HepG2 (cell line): ENCODE results near the gene SHROOM1. TPM values are rescaled to one million over a fixed set of nuclear protein-coding genes. Genes with fewer than 3 reads are reported as not detected.

ENCODE experiments used
- CBX2 ChIP-seq, 2 experiments: fragments of 200-600 bp in 1 of 2; sonication (generic); formaldehyde crosslinking in 1 of 2; IDR thresholded peaks; 2 replicates each; pipeline versions ENCODE4 v1.7.0 to v1.8.1; 2018 to 2022; ENCODE audit warnings: low read depth in 2 of 2, low read length in 1 of 2, mild to moderate bottlenecking in 1 of 2, missing genetic modification reagents in 1 of 2
- EEA1 ChIP-seq: sonication (generic); formaldehyde crosslinking; IDR thresholded peaks from 2 replicates; pipeline ENCODE4 v1.5.1; 2020; ENCODE audit warnings: mild to moderate bottlenecking, missing genetic modification reagents, borderline replicate concordance
- FOXA1 ChIP-seq, 2 experiments: fragments of 450-650 bp in 1 of 2; sonication (generic) in 1 of 2; formaldehyde crosslinking in 1 of 2; IDR thresholded peaks; 2 replicates each; pipeline versions ENCODE4 v1.4.0 to v1.6.1; 2016 to 2020; ENCODE audit warnings: missing genetic modification reagents in 1 of 2
- FOXK2 ChIP-seq: fragments of 450-650 bp; IDR thresholded peaks from 2 replicates; pipeline ENCODE4 v1.6.1; 2016
- GABPB1 ChIP-seq: IDR thresholded peaks from 2 replicates; pipeline ENCODE4 v1.6.1; 2016; ENCODE audit warnings: mild to moderate bottlenecking, missing genetic modification reagents, moderate library complexity, missing compliant biosample characterization
- MED13 ChIP-seq: sonication (generic); formaldehyde crosslinking; IDR thresholded peaks from 2 replicates; pipeline ENCODE4 v1.5.0; 2020; ENCODE audit warnings: missing genetic modification reagents
- NCOA5 ChIP-seq: sonication (generic); formaldehyde crosslinking; IDR thresholded peaks from 2 replicates; pipeline ENCODE4 v1.4.0; 2020; ENCODE audit warnings: missing genetic modification reagents
- REPIN1 ChIP-seq: sonication (generic); formaldehyde crosslinking; IDR thresholded peaks from 2 replicates; pipeline ENCODE4 v1.8.0; 2022; ENCODE audit warnings: missing genetic modification reagents, low read depth, mild to moderate bottlenecking, borderline replicate concordance
- RORA ChIP-seq: sonication (generic); formaldehyde crosslinking; IDR thresholded peaks from 2 replicates; pipeline ENCODE4 v1.5.0; 2020; ENCODE audit warnings: mild to moderate bottlenecking, missing genetic modification reagents, moderate library complexity
- SP2 ChIP-seq: sonication (generic); formaldehyde crosslinking; IDR thresholded peaks from 2 replicates; pipeline ENCODE4 v1.5.1; 2020; ENCODE audit warnings: mild to moderate bottlenecking, missing genetic modification reagents
- SP4 ChIP-seq: sonication (generic); formaldehyde crosslinking; IDR thresholded peaks from 2 replicates; pipeline ENCODE4 v1.8.1; 2023; ENCODE audit warnings: mild to moderate bottlenecking, missing genetic modification reagents
- TBP ChIP-seq: sonication (generic); formaldehyde crosslinking; IDR thresholded peaks from 2 replicates; pipeline ENCODE4 v1.5.0; 2020; ENCODE audit warnings: missing genetic modification reagents
- ZBTB3 ChIP-seq: sonication (generic); formaldehyde crosslinking; IDR thresholded peaks from 2 replicates; pipeline ENCODE4 v1.4.0; 2020; ENCODE audit warnings: low read depth, mild to moderate bottlenecking, moderate library complexity, missing genetic modification reagents, borderline replicate concordance
- ZNF10 ChIP-seq: sonication (generic); formaldehyde crosslinking; IDR thresholded peaks from 2 replicates; pipeline ENCODE4 v1.4.0; 2020; ENCODE audit warnings: mild to moderate bottlenecking, low read depth, missing genetic modification reagents, borderline replicate concordance
- ZNF282 ChIP-seq: fragments of 450-650 bp; IDR thresholded peaks from 2 replicates; pipeline ENCODE4 v1.6.1; 2018; ENCODE audit not compliant: partially characterized antibody
- ZNF530 ChIP-seq: sonication (generic); formaldehyde crosslinking; IDR thresholded peaks from 2 replicates; pipeline ENCODE4 v1.5.0; 2020; ENCODE audit warnings: low read depth, mild to moderate bottlenecking, missing genetic modification reagents
- ZNF543 ChIP-seq: sonication (generic); formaldehyde crosslinking; IDR thresholded peaks from 2 replicates; pipeline ENCODE4 v1.4.0; 2020; ENCODE audit warnings: mild to moderate bottlenecking, missing genetic modification reagents
- ZNF562 ChIP-seq: sonication (generic); formaldehyde crosslinking; IDR thresholded peaks from 2 replicates; pipeline ENCODE4 v1.8.0; 2022; ENCODE audit warnings: missing genetic modification reagents, borderline replicate concordance
- polyA plus RNA-seq, 8 experiments: library from polyadenylated mRNA; depleted of rRNA in 3 of 8; stranded (reverse) in 7 of 8; unstranded in 1 of 8; fragments of >200 nt; fragmentation: Illumina TruSeq in 4 of 8; extraction: Trizol in 4 of 8; gene quantifications; 2 replicates each; pipeline versions ENCODE4 v1.2.1 to v1.2.3, GENCODE V29; 2011 to 2016; ENCODE audit warnings: low read depth in 4 of 8, missing spikeins in 1 of 8, mixed read lengths in 1 of 8; ENCODE audit not compliant: insufficient read depth in 1 of 8
- total RNA-seq, 5 experiments: library from RNA; depleted of rRNA; stranded (reverse); fragments of >200 nt; fragmentation: Illumina TruSeq; extraction: Trizol; gene quantifications; 2 replicates each; pipeline ENCODE4 v1.2.3, GENCODE V29; 2016; ENCODE audit warnings: low read depth in 1 of 5
- TF ChIP-seq, protein P1 (sequence below): sonication (generic); formaldehyde crosslinking; conservative IDR thresholded peaks from 2 replicates; pipeline ENCODE4 v1.8.0; 2022; ENCODE audit warnings: low read depth, missing genetic modification reagents
- TF ChIP-seq, protein P2 (sequence below): sonication (generic); formaldehyde crosslinking; IDR thresholded peaks from 2 replicates; pipeline ENCODE4 v1.9.0; 2021; ENCODE audit warnings: missing genetic modification reagents, mild to moderate bottlenecking, borderline replicate concordance
- TF ChIP-seq, protein P3 (sequence below): sonication (generic); formaldehyde crosslinking; IDR thresholded peaks from 2 replicates; pipeline ENCODE4 v1.4.0; 2020; ENCODE audit warnings: missing genetic modification reagents, mild to moderate bottlenecking, borderline replicate concordance
- TF ChIP-seq, protein P4 (sequence below): sonication (generic); formaldehyde crosslinking; IDR thresholded peaks from 2 replicates; pipeline ENCODE4 v1.8.1; 2023; ENCODE audit warnings: missing genetic modification reagents, inconsistent platforms, borderline replicate concordance
- TF ChIP-seq, protein P5 (sequence below): sonication (generic); formaldehyde crosslinking; IDR thresholded peaks from 2 replicates; pipeline ENCODE4 v1.4.0; 2020; ENCODE audit warnings: missing genetic modification reagents

Gene SHROOM1
- total and polyA plus RNA-seq, 2 of the 13 experiments (the other 11 are each of a cell fraction or from before 2014, with no cell fraction given) = 18.2 to 25.7 TPM

DNA sequence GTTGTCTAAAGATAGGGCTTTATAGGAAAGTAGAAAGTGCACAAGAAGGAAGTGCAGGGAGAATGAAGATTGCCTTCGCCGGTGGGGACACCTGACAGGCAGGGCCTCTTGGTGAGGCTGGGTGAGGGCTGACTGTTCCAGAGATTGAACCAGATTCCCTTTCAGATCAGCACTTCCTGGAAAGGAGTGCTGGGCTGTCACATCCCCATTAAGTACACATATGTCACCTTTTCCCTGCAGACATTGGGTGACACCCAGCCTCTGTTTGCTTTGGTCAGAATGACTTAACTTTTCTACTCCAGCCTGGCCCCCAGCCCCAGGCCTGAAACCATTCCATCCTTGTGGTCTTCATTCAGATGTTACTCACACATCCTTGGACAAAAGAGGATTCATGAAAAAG, 7.4 kb upstream of the SHROOM1 start (continued):
- TF ChIP-seq, protein P1, sequence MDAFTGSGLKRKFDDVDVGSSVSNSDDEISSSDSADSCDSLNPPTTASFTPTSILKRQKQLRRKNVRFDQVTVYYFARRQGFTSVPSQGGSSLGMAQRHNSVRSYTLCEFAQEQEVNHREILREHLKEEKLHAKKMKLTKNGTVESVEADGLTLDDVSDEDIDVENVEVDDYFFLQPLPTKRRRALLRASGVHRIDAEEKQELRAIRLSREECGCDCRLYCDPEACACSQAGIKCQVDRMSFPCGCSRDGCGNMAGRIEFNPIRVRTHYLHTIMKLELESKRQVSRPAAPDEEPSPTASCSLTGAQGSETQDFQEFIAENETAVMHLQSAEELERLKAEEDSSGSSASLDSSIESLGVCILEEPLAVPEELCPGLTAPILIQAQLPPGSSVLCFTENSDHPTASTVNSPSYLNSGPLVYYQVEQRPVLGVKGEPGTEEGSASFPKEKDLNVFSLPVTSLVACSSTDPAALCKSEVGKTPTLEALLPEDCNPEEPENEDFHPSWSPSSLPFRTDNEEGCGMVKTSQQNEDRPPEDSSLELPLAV = no peak
- TF ChIP-seq, protein P2, sequence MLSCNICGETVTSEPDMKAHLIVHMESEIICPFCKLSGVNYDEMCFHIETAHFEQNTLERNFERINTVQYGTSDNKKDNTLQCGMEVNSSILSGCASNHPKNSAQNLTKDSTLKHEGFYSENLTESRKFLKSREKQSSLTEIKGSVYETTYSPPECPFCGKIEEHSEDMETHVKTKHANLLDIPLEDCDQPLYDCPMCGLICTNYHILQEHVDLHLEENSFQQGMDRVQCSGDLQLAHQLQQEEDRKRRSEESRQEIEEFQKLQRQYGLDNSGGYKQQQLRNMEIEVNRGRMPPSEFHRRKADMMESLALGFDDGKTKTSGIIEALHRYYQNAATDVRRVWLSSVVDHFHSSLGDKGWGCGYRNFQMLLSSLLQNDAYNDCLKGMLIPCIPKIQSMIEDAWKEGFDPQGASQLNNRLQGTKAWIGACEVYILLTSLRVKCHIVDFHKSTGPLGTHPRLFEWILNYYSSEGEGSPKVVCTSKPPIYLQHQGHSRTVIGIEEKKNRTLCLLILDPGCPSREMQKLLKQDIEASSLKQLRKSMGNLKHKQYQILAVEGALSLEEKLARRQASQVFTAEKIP = no peak
- no peak for TF ChIP-seq ZNF10 (CRISPR knock-in tag)
- TF ChIP-seq, protein P3, sequence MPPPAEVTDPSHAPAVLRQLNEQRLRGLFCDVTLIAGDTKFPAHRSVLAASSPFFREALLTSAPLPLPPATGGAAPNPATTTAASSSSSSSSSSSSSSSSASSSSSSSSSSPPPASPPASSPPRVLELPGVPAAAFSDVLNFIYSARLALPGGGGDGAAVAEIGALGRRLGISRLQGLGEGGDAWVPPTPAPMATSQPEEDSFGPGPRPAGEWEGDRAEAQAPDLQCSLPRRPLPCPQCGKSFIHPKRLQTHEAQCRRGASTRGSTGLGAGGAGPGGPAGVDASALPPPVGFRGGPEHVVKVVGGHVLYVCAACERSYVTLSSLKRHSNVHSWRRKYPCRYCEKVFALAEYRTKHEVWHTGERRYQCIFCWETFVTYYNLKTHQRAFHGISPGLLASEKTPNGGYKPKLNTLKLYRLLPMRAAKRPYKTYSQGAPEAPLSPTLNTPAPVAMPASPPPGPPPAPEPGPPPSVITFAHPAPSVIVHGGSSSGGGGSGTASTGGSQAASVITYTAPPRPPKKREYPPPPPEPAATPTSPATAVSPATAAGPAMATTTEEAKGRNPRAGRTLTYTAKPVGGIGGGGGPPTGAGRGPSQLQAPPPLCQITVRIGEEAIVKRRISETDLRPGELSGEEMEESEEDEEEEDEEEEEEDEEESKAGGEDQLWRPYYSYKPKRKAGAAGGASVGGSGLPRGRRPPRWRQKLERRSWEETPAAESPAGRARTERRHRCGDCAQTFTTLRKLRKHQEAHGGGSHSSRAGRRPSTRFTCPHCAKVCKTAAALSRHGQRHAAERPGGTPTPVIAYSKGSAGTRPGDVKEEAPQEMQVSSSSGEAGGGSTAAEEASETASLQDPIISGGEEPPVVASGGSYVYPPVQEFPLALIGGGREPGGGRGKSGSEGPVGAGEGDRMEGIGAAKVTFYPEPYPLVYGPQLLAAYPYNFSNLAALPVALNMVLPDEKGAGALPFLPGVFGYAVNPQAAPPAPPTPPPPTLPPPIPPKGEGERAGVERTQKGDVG (CRISPR knock-in tag) = no peak
- TF ChIP-seq ZNF543 (CRISPR knock-in tag) = 0 out of 2 replicates have a peak, but pooled peaks have one; percentile 58
- TF ChIP-seq CBX2 (IDR thresholded peaks at IDR 0.05; ENCODE audit: low read depth, low read length) = no peak
- TF ChIP-seq CBX2 (CRISPR knock-in tag; IDR thresholded peaks at IDR 0.05; ENCODE audit: low read depth) = no peak
- no peak for TF ChIP-seq TBP (CRISPR knock-in tag)
- TF ChIP-seq ZNF530 (CRISPR knock-in tag) = no peak
- no peak for TF ChIP-seq ZNF562 (CRISPR knock-in tag)
- no peak; the same call in 1 of the 2 replicates for TF ChIP-seq MED13 (CRISPR knock-in tag)
- peak; percentile 40; the same call in 1 of the 2 replicates for TF ChIP-seq GABPB1 (CRISPR knock-in tag)
- TF ChIP-seq FOXA1 (IDR thresholded peaks at IDR 0.05) = no peak
- peak; percentile 73 for TF ChIP-seq FOXA1 (CRISPR knock-in tag; IDR thresholded peaks at IDR 0.05)
- TF ChIP-seq NCOA5 (CRISPR knock-in tag) = no peak
- no peak for TF ChIP-seq REPIN1 (CRISPR knock-in tag)
- no peak for TF ChIP-seq RORA (CRISPR knock-in tag)
- TF ChIP-seq, protein P4, sequence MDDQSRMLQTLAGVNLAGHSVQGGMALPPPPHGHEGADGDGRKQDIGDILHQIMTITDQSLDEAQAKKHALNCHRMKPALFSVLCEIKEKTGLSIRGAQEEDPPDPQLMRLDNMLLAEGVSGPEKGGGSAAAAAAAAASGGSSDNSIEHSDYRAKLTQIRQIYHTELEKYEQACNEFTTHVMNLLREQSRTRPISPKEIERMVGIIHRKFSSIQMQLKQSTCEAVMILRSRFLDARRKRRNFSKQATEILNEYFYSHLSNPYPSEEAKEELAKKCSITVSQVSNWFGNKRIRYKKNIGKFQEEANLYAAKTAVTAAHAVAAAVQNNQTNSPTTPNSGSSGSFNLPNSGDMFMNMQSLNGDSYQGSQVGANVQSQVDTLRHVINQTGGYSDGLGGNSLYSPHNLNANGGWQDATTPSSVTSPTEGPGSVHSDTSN (CRISPR knock-in tag) = no peak; the same call in 1 of the 2 replicates
- TF ChIP-seq SP4 (CRISPR knock-in tag) = no peak
- TF ChIP-seq SP2 (CRISPR knock-in tag) = no peak
- no peak for TF ChIP-seq ZNF282
- TF ChIP-seq FOXK2 = no peak
- TF ChIP-seq, protein P5, sequence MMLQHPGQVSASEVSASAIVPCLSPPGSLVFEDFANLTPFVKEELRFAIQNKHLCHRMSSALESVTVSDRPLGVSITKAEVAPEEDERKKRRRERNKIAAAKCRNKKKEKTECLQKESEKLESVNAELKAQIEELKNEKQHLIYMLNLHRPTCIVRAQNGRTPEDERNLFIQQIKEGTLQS (CRISPR knock-in tag) = no peak
- no peak for TF ChIP-seq ZBTB3 (CRISPR knock-in tag)
- TF ChIP-seq EEA1 (CRISPR knock-in tag) = no peak
